Right atrium auricular region (tissue), 2 donors: Measurements from ENCODE around the gene SMIM14. TPM values are rescaled to one million over a fixed set of nuclear protein-coding genes. Genes with fewer than 3 reads are reported as not detected.
"Not testable (repeated sequence)": the region's sequence is repeated elsewhere in the genome, so short reads cannot be mapped to it uniquely, and the experiment has no call there.

Experiments
- DNase-seq: peaks from one replicate; pipeline ENCODE4 v3.0.0-alpha.2; 2019; ENCODE audit warnings: low spot score
- H3K27ac ChIP-seq, 2 donors: fragments of 200-600 bp; sonication (generic); 1 replicate in 1 of 2; 2 replicates in 1 of 2; pipeline ENCODE4 v1.5.1; 2016 to 2019
- H3K27me3 ChIP-seq, 2 donors: fragments of 200-600 bp; sonication (generic); one replicate each; pipeline versions ENCODE4 v1.5.1 to v1.6.0; 2017 to 2019
- H3K36me3 ChIP-seq: fragments of 200-600 bp; sonication (generic); one replicate; pipeline ENCODE4 v1.5.1; 2016
- H3K4me1 ChIP-seq, 2 donors: fragments of 200-600 bp; sonication (generic); one replicate each; pipeline versions ENCODE4 v1.5.1 to v1.6.0; 2017 to 2019
- H3K4me3 ChIP-seq, 2 donors: fragments of 200-600 bp; sonication (generic); 1 replicate in 1 of 2; 2 replicates in 1 of 2; pipeline ENCODE4 v1.5.1; 2017 to 2019; ENCODE audit warnings: mild to moderate bottlenecking in 1 of 2, moderate library complexity in 1 of 2
- H3K9me3 ChIP-seq, 2 donors: fragments of 200-600 bp; sonication (generic); one replicate each; pipeline ENCODE4 v1.5.1; 2019
- total RNA-seq, 2 donors: library from RNA; depleted of rRNA; stranded (reverse); fragments of >200 nt; gene quantifications; one replicate each; pipeline ENCODE4 v1.1.0, GENCODE V29; 2016
- TF ChIP-seq, protein P1 (sequence below), 2 donors: fragments of 200-600 bp; sonication (generic); IDR thresholded peaks; one replicate each; pipeline ENCODE4 v1.5.1; 2019; ENCODE audit warnings: antibody characterized with exemption in 2 of 2

SMIM14 gene
- total RNA-seq, result 10 to 100 TPM; 15.2 to 16.6 TPM

DNA sequence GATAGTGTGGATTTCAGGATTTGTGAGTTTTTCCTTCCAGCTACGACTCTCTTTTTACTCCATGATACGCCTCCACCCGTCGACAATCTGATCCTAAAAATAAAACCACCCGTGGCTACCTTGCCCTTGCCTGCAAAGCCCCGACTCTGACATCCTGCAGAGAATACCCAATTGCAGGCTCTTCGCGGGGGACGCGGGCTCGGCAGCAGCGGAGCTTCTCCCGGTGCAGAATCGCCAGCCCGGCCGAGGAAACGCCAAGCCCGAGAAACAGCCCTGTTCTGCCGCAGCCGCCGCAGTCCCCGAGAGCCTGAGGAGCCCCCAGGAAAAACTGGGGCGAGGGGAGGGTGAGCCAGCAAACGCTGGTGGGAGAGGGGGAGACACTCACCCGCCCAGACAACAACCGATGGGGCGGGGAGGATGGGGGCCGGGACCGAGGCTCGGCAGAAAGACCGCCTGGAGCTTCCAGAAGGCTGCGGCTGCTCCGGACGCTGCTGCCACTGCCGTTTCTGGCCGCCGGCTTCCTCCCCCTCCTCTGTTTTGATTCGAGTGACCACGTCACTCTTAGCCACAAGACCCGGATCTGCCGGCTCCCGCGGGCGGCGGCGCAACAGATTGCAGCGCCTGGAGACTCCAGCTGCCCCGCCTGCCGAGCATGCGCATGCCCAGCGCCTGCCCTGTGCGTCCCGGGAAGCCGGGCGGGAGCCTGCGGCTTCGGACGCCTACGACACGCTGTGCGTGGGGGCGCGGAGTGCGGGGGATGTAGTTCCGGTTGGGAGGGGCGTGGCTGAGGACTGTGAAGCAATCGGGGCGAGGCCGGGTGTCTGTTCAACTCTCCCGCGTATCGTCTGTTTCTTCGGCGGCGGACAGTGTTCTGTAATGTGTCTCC, at the start of gene SMIM14:
Gene SMIM14 (minus strand): TSS at position 512 of the 886 bp plus-strand sequence. CDS start 33,720 bp downstream, outside the sequence.
- no peaks in the 10 kb centered on the region for H3K27me3 ChIP-seq
- no peaks in the 10 kb centered on the region for H3K9me3 ChIP-seq
- peak; percentile 98 for DNase-seq
- TF ChIP-seq, protein P1, sequence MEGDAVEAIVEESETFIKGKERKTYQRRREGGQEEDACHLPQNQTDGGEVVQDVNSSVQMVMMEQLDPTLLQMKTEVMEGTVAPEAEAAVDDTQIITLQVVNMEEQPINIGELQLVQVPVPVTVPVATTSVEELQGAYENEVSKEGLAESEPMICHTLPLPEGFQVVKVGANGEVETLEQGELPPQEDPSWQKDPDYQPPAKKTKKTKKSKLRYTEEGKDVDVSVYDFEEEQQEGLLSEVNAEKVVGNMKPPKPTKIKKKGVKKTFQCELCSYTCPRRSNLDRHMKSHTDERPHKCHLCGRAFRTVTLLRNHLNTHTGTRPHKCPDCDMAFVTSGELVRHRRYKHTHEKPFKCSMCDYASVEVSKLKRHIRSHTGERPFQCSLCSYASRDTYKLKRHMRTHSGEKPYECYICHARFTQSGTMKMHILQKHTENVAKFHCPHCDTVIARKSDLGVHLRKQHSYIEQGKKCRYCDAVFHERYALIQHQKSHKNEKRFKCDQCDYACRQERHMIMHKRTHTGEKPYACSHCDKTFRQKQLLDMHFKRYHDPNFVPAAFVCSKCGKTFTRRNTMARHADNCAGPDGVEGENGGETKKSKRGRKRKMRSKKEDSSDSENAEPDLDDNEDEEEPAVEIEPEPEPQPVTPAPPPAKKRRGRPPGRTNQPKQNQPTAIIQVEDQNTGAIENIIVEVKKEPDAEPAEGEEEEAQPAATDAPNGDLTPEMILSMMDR (IDR thresholded peaks at IDR 0.05), result peak in 1 of 2 donors; percentile 31
- peaks cover 0 to 27% of the 10 kb centered on the region in 2 donors for H3K4me1 ChIP-seq
- no peaks in the 10 kb centered on the region for H3K36me3 ChIP-seq
- H3K27ac ChIP-seq, result peak within 1 kb of the TSS; percentile 98 to 99
- peak within 1 kb of the TSS; percentile 70 to 78 for H3K4me3 ChIP-seq

DNA sequence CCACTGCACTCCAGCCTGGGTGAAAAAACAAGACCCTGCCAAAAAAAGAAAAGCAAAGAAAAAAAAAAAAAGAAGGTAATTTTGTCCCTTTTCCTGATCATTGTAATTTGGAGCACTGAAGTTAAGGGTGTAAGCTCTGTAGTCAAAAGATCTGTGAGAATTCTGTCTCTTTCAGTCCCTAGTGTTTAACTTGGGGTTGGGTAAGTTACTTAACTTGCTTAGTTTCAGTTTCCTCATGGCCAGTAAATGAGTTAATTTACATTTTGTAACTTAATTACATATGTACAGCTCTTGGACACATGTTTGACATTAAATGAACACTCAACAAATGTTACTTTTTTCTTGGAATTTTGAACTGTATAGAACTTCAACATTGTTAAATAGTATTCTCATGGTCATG, 48.3 kb upstream of the SMIM14 start:
- Histone ChIP-seq H3K27ac (no peak overlapping the region), H3K9me3 (no peaks in the 10 kb centered on the region), H3K4me1 (no peaks in the 10 kb centered on the region), H3K27me3 (no peaks in the 10 kb centered on the region), H3K36me3 (no peaks in the 10 kb centered on the region), H3K4me3 (no peak overlapping the region)
- no peak for DNase-seq
- TF ChIP-seq, protein P1 (IDR thresholded peaks at IDR 0.05), result no peak

DNA sequence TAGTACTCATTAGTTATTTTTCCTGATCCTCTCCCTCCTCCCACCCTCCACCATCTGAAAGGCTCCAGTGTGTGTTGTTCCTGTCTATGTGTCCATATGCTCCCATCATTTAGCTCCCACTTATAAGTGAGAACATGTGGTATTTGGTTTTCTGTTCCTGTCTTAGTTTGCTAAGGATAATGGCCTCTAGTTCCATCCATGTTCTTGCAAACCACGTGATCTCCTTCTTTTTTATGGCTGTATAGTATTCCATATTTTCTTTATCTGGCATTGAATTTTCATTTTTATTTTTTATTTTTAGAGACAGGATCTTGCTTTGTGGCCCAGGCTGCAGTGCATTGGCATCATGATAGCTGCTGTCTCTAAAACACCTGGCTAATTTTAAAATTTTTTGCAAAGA, 47.3 kb upstream of the SMIM14 start:
- H3K27me3 ChIP-seq, result no peaks in the 10 kb centered on the region
- no peaks in the 10 kb centered on the region for H3K9me3 ChIP-seq
- H3K4me1 ChIP-seq, result no peaks in the 10 kb centered on the region
- H3K36me3 ChIP-seq, result no peaks in the 10 kb centered on the region
- TF ChIP-seq, protein P1 (IDR thresholded peaks at IDR 0.05), result no peak
- H3K4me3 ChIP-seq, result no peak overlapping the region
- DNase-seq, result no peak
- no peak overlapping the region for H3K27ac ChIP-seq

GRCh38 chr4:39682138-39682537, 43.5 kb upstream of the SMIM14 start:
- Histone ChIP-seq H3K27me3 (no peaks in the 10 kb centered on the region), H3K36me3 (no peaks in the 10 kb centered on the region), H3K4me3 (no peak overlapping the region), H3K9me3 (no peaks in the 10 kb centered on the region), H3K27ac (no peak overlapping the region), H3K4me1 (no peaks in the 10 kb centered on the region)
- DNase-seq, result no peak
- TF ChIP-seq, protein P1 (IDR thresholded peaks at IDR 0.05), result no peak

- H3K4me1 ChIP-seq, H3K27ac ChIP-seq, H3K36me3 ChIP-seq, H3K4me3 ChIP-seq, DNase-seq, H3K9me3 ChIP-seq, H3K27me3 ChIP-seq: not testable (repeated sequence)
Measured at GRCh38 chr4:39681003-39681402, 42.3 kb upstream of the SMIM14 start.

GRCh38 chr4:39675681-39676080, 37.0 kb upstream of the SMIM14 start:
- not testable (repeated sequence) for H3K4me3 ChIP-seq, H3K27ac ChIP-seq

GRCh38 chr4:39670296-39670695, 31.6 kb upstream of the SMIM14 start:
- not testable (repeated sequence) for H3K36me3 ChIP-seq, H3K4me3 ChIP-seq, H3K27me3 ChIP-seq, DNase-seq, H3K9me3 ChIP-seq, H3K4me1 ChIP-seq, H3K27ac ChIP-seq

More at GRCh38 chr4:39675681-39676080, 37.0 kb upstream of the SMIM14 start:
- not testable (repeated sequence) for H3K36me3 ChIP-seq, DNase-seq, H3K27me3 ChIP-seq, H3K9me3 ChIP-seq, H3K4me1 ChIP-seq
